Left renal pelvis (tissue), 4 donors: ENCODE measurements around the gene SPATS2. TPM values are rescaled to one million over a fixed set of nuclear protein-coding genes. Genes with fewer than 3 reads are reported as not detected.
A peak's percentile ranks its signal among the peaks of the same experiment; 100 is the strongest.
"Not testable (repeated sequence)": the region's sequence is repeated elsewhere in the genome, so short reads cannot be mapped to it uniquely, and the experiment has no call there.

Experiments used
- DNase-seq, 4 donors: peaks; one replicate each; pipeline ENCODE4 v3.0.0-alpha.2; 2013; ENCODE audit warnings: low read depth in 4 of 4, low spot score in 3 of 4
- polyA plus RNA-seq, 4 donors: library from polyadenylated mRNA; unstranded; fragments of 120-200 nt; gene quantifications; one replicate each; pipeline ENCODE4 v1.2.1, GENCODE V29; 2013; ENCODE audit not compliant: insufficient read length in 4 of 4

Gene SPATS2
- polyA plus RNA-seq, 4 donors: 48.7 to 60.5 (median 50.7) TPM

DNA sequence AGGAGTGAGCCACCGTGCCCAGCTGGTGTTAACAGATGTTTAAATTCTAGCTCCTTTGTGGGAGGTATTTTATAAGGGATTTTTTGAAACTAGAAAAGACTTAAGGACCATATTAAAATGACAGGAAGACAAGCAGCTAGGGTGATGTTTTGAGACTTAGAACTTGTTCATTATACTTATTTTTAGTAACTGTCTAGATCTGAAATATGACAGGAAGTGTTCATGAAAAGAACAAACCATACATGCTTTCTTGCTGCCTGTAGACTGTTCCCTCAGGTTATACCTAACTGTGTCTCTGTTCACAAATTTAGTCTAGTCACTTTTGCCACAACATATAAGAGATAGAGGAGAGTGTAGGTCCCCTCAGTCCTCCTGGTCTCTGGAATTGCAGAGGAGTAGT, 134.6 kb downstream of the SPATS2 start:
- no peak for DNase-seq

DNA sequence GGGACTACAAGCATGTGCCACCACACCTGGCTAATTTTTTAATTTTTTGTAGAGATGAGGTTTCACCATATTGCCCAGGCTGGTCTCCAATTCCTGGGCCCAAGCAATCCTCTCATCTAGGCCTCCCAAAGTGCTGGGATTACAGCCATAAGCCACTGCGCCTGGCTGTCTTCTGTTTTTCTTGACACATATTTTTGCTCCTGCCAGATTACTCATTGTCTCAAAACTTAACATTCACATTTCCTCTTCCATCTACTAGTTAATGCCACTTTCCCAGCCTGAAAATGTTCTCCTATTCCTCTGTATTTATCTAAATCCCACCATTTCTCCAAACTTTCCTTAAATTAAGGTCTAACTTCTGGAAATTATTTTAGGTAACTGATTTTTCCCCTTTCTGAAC, 135.3 kb downstream of the SPATS2 start:
- DNase-seq: no peak

DNA sequence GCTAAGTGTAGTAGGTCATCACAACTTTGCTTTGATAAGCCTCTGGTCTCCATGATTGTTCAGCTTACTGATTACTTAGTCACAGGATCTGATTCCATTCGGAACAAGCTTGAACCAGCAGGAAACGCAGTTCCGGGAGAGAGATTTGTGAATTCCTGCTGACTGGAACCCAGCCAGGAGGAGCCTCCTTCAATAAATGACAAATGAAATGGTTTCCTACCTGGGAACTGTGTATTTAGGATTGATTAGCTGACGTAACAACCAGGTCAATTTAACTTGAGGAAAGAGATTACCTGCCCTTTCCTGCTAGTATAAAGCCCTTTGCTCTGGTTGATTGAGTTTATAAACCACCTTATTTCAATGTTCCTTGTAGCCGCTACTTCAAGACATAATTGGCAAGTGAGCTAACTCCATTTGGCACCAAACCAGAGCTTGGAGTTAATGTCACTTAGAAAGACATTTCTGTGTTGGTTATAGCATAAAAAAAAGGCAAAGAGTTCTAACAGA, 136.5 kb downstream of the SPATS2 start:
- peak in 1 of 4 donors; percentile 16 for DNase-seq

DNA sequence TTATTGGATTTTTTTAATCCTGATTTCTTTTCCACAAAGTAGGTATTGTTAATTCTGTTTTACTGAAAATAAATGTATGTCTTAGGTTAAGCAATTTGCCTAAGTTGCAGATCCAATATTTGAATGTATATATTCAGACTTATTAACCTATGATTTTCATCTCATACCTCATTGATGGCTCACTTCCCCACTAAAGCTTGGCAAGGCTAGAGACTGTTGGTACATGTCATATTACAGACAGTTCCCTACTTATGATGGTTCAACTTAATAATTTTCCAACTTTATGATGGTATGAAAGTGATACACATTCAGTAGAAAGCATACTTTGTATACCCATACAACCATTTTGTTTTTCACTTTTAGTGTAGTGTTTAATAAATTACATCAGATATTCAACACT, 138.4 kb downstream of the SPATS2 start:
- no peak for DNase-seq

DNA sequence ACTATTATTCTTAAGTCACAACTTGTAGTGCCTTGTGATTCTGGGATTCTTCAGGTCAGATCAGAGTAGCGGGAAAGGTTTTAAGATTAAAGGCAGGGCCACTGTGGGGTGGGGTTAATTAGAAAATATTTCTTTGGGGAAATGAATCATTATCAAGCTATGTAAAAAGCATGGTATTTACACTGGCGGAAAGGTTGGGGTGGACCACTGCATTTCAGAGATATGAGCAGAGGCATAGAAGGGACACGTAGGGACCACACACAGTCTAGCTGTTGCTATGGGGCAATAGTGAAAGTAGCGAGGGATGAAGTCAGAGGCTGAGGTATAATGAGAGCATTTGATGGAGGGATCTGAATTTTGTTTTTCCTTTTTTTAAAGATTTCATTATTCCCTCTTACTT, 139.9 kb downstream of the SPATS2 start:
- DNase-seq: no peak

DNA sequence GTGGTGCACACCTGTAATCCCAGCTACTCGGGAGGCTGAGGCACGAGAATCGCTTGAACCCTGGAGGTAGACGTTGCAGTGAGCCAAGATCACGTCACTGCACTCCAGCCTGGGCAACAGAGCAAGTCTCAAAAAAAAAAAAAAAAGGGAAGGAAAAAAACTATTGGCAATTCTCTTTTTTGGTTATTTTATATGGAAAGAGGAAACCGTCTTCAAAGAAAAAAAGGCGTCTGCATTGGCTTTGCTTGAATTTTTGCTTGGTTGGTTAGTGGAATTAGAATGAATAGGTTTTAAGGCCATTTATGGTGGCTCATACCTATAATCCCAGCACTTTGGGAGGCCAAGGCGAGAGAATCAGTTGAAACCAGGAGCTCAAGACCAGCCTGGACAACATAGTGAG, 142.4 kb downstream of the SPATS2 start:
- DNase-seq: not testable (repeated sequence)

DNA sequence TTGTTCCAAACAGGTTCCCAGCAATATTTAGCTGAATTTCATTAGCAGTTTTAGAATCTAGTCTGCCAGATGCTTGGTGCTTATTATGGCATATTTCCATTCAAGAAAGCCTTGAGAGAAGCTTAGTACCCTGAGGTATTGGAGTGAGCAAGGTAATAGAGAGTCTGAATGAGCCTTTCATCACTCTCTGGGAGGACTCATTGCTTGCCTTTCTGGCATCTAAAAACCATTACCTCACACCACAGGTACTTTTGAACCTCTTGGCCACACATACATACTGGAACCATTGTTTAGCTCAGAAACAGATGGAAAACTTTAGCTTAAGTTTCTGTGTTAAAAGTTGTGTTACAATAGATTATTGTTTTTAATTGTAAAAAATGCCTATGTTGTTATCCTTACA, 144.1 kb downstream of the SPATS2 start:
- DNase-seq: no peak

DNA sequence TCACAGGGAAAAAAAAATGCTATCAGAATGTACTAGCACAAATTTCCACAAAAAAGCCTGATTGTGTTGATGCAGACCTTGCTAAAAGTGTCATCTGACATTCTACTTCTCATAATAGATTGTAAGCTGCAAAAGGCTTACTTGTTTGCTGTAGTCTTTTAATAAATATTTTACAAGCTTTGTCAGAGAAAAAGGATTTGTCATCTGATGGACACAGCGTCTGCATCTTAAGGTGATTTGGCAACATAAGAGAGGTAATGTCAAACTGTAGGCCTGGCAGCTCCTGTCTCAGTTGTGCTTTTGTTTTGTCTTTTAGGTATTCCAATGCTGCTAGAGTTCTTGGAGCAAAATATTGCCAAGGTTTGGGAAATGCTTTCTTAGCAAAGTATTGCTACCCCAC, 145.3 kb downstream of the SPATS2 start:
- DNase-seq: no peak

DNA sequence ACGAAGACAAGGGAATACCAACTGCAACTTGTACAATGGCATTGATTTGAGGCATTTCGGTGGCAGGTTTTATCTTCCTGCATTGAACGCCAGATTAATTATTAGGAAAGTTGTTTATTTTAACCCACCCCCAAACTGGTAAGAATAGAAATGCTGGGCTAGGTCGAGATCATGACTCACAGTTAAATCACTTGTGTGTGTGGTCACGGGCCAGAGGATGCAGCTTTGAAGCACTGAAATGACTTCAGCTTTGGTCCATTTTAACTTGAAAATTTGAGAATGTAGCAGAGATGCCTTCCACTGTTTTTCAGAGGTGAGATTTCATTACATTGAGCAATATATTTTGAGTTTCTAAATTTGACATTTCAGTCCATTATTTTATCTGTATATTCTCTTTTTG, 148.0 kb downstream of the SPATS2 start:
- no peak for DNase-seq

DNA sequence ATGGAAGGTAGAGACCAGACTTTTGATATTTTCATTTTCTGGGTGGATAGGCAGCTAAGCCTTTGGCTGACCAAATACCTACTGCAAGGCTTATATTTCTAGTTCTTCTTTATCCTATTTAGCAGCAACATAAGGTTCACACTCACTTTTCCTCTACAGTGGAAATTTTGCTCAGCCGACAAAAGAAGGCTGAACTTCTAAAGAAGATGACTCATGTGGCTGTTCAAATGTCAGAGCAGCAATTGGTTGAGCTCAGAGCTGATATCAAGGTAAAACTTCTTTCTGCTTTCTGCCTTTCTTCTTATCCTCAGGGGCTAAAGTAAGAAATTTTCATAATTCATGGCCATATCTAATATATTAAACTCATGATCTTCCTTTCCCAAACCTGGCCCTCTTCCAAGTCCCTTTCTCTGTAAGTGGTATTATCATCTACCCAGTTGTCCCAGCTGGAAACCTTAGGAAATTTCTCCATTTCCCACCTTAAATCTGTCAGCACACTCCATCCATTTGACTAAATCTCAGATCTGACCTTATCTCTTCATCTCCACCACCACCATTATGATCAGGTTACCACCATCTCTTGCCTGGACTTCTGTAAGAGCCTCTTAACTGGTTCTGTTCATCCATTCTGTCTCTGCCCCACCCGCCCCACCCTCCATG, 151.8 kb downstream of the SPATS2 start:
- no peak for DNase-seq

DNA sequence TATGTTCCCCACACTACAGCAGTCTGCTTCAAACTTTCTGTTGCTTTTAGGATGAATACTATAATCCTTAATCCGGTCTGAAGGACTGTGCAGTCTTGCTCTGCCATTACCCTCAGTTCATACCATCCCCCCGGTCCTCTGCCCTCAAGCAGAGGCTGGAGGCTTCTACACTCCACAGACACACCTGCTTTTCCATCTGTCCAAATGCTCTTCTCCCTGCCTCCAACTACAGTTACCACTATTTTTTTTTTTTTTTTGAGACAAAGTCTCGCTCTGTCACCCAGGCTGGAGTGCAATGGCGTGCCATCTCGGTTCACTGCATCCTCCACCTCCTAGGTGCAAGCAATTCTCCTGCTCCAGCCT, 152.3 kb downstream of the SPATS2 start:
- no peak for DNase-seq

DNA sequence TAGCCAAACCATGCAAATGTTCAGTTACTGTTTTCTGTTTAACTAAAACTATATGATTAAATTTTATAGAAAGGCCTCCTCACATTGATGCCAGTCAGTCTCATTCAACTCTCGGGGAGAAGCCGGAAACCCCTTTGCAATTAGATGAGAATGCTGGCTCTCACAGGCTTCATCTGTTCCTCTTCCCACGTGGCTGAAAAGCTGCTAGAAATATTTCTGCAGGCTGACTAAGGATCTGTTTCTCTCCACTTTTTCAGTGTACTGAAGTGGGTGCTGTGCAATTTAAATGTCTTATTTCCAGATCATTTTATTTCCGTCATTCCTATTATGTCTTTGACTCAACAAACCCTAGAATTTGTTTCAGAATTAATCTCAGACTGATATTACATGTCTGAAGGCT, 154.1 kb downstream of the SPATS2 start:
- DNase-seq: no peak

DNA sequence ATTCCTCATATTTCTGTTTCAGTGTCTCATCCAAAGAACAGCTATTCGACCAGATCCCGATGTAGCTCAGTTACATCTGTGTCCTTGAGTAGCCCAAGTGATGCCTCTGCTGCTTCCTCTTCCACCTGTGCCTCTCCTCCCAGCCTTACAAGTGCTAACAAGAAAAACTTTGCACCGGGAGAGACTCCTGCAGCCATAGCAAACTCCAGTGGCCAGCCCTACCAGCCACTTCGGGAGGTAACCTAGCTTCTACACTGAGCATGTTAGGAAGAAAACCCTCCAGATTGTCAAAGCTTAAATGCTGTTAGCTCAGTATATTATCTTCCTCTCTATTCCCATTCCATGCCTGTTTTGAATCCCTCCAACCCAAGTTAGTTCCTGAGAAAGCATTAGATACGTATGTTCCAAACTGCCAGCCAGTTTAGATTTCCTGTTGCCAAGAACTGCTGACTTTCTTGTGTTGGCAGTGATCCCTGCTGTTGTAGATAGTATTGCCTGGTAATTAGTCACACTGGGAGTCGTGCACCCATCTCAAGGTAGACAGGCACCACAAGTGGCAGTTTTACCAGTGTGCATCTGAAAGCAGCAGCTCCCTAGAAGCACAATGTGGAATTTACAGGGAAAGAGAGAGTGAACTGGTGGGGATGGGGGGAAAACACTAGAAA, 157.5 kb downstream of the SPATS2 start:
- DNase-seq: no peak

DNA sequence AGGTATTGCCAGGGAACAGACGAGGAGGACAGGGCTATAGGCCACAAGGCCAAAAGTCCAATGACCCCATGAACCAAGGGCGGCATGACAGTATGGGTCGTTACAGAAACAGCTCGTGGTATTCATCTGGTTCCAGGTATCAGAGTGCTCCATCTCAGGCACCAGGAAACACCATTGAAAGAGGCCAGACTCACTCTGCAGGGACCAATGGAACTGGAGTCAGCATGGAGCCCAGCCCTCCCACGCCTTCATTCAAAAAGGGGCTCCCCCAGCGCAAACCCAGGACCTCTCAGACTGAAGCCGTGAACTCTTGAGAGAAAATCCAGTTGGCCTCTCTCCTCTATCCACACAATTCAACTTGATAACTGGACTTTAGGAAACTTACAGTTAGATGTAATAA, 158.7 kb downstream of the SPATS2 start:
- no peak for DNase-seq

DNA sequence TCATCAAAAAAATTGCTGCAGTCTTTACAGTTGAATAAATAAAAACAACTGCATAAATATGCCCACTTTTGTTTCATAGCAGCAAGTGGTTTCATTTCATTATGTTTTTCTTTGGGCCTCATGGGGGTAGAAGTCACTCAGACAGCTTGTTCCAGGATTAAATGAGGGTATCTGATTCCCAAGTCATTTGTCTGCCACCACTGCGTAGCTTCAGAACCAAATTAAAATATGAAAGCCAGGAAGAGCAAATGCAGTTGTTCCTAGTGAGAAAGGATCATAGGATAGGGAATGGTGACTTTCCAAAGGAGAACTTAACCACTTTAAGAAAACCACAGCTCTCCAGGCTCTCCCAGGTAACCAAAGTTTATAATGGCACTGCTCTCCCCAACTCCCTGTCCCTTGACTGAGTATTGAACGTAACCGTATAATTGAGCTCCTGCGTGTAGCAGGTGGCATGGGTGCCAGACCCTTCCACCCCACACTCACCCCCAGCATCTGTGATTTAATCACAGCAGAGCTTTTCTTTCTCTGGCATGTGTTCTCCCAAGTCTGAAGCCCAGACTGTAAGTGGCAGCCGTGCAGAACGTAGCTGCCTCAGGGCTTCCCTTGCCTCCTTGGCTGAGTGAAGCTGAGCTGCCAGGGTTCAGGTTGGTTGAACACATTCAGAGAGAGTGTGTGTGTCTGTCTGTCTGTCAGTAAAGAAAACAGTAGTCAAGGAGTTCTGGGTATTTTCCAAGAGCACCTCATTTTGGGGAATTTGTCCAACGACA, 160.3 kb downstream of the SPATS2 start:
- DNase-seq: peak in 1 of 4 donors; percentile 60

DNA sequence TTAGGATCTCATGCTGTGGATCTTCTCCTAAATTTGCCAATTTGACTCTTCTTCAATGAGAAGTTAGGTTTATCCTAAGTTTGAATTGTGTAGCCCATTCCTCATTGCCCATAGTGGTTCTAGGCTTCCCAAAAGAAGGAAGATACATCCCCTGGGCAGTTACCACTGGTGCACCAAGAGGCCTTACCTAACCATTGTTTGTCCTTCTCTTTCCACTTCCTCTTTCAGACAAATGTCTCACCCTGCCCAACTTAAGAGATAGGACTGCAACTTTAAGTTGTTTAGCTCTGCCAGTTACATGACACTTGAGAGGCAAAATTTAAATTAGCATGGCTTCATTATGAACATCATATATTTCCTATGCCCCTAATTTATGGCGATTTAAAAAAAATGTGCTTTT, 162.2 kb downstream of the SPATS2 start:
- DNase-seq: no peak

DNA sequence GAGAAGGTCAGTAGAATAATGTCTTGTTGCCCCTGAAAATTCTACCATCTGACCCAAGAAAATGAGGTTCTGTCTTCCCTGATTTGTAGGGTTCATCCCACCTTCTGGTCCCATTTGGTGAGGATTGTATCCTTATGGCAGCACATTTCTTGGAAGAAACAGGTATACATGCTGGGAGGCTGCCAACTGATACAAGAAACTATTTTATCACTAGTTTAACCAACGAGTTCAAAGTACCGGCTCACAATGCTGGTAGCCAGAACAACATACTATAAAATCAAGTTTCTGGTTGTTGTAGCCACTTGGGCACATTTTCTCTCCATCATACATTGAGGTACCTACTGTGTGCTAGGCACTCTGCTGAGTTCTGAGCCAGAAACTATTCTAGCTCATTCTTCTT, 164.5 kb downstream of the SPATS2 start:
- no peak for DNase-seq

DNA sequence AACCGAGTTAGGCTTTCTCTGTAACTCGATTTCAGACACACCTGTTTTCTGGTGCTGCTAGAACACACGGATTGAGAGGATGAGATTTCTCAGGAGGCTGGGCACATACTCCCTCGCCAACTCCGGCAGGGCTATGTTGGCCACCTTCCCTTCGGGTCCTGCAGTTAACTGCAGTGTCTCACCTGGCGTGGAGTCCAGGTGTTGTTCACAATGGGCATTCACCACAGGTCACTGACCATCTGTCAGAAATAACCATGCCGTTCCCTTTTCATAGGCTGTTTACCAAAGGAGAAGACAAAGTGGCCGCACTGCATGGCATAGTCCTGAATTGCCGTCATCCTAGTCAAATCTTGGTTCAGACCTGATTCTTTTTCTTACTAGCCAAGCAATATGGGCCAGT, 166.1 kb downstream of the SPATS2 start:
- no peak for DNase-seq

DNA sequence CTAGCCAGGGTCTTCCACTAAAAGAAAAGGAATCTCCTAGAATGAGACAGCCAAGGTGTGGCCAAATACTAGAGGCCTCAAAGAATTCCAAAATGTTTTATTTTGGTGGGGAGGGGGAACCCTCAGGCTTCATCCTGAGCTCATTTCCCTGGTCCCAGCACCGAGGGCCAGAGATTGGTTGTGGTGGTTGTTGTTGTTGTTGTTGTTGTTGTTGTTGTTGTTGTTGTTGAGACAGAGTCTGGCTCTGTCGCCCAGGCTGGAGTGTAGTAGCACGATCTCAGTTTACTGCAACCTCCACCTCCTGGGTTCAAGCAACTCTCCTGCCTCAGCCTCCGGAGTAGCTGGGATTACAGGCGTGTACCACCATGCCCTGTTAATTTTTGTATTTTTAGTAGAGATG, 166.9 kb downstream of the SPATS2 start:
- not testable (repeated sequence) for DNase-seq

DNA sequence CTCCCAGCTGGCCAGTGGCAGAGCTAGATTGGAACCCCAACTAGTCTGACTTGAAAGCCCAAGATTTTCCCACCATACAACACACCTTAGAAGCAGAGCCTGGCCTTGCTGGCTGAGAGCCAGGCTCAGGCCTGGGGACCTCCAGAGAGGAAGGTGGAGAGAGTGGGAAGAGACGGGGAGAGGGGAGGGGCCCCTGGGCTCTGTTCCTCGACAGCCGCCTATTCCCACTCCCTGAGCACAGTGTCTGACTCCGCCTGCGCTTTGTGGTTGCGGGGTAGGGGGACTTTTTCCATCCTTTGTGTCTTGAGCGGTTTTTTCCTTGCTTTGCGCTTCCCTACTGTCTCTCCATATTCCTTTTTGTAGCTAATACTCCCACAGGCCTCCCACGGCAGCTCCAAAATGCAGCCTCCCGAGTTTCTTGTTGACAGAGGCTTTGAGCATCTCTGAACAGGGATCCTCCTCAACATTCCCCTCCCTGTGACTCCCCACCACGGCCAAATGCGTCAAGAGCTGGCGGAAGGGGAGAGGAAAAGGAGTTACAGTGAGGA, 167.5 kb downstream of the SPATS2 start:
- DNase-seq: no peak

DNA sequence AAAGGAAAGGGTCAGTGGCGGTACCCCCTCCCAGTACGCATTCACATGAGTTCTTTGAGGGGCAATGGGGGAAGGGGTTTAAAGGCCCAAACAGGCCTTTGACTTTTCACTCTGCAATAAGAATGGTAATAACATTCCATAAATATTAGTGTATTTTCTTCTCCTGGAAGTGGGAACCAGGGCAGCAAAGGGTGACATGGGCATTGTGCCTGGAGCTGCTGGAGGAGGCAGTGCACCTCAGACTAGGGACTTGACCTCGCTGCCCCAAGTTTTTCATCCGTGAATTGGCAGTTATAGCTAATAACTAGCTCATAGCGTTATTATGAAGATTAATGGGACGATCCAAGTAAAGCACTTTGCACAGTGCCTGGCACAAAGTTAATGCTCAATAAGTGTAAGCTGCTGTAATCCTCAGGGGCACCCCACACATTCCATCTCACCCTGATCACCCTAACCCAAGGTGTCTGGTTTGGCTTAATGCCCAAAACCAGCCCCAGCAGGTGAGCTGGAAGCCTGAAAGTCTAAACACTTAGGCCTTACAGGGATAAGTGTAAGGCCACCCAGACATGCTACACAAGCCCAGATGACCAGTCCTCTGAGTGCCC, 168.8 kb downstream of the SPATS2 start:
- no peak for DNase-seq
